Activated T-helper 1 cell treated with anti-CD3 and anti-CD28 coated beads, Interleukin-12 subunit alpha, Interleukin-12 subunit beta, Interleukin-2, Interleukin-4 antibody, amounts not matched to agents 30 ng/mL and 10 ng/mL and 1 ng/mL, durations not matched to agents 14 hours and 24 hours and 36 hours (primary cell): ENCODE results near the gene TRIM65. TPM values are rescaled to one million over a fixed set of nuclear protein-coding genes. Genes with fewer than 3 reads are reported as not detected.
A peak's percentile ranks its signal among the peaks of the same experiment; 100 is the strongest.
"Not testable (repeated sequence)": the region's sequence is repeated elsewhere in the genome, so short reads cannot be mapped to it uniquely, and the experiment has no call there.

Source experiments
- DNase-seq: peaks from one replicate; pipeline ENCODE4 v3.0.0; 2021; ENCODE audit warnings: low spot score
- H3K27ac Mint-ChIP-seq: one replicate; pipeline ENCODE4 v1.8.0; 2021; ENCODE audit warnings: mild to moderate bottlenecking, mixed read lengths
- H3K27me3 Mint-ChIP-seq: one replicate; pipeline ENCODE4 v1.8.0; 2022; ENCODE audit warnings: mild to moderate bottlenecking, moderate library complexity, mixed read lengths; ENCODE audit not compliant: insufficient read depth
- H3K36me3 Mint-ChIP-seq: one replicate; pipeline ENCODE4 v1.8.0; 2021; ENCODE audit warnings: low read depth, mixed read lengths
- H3K4me1 Mint-ChIP-seq: one replicate; pipeline ENCODE4 v1.8.0; 2021; ENCODE audit warnings: low read depth, mixed read lengths
- H3K4me3 Mint-ChIP-seq: one replicate; pipeline ENCODE4 v1.8.0; 2021; ENCODE audit warnings: mild to moderate bottlenecking, moderate library complexity, mixed read lengths
- H3K9me3 Mint-ChIP-seq: one replicate; pipeline ENCODE4 v1.8.0; 2021; ENCODE audit warnings: mixed read lengths
- intact Hi-C: fragments of 100-400 bp; cut with micrococcal nuclease; formaldehyde crosslinking; loops from one replicate; pipeline ENCODE4 v1.15.1; 2024
- total RNA-seq: library from RNA; stranded (reverse); gene quantifications from 2 replicates; pipeline ENCODE4 v1.2.3, GENCODE V29; 2022

The TRIM65 gene
- total RNA-seq, 1 donor from 2014 or later: 45.0 TPM

DNA sequence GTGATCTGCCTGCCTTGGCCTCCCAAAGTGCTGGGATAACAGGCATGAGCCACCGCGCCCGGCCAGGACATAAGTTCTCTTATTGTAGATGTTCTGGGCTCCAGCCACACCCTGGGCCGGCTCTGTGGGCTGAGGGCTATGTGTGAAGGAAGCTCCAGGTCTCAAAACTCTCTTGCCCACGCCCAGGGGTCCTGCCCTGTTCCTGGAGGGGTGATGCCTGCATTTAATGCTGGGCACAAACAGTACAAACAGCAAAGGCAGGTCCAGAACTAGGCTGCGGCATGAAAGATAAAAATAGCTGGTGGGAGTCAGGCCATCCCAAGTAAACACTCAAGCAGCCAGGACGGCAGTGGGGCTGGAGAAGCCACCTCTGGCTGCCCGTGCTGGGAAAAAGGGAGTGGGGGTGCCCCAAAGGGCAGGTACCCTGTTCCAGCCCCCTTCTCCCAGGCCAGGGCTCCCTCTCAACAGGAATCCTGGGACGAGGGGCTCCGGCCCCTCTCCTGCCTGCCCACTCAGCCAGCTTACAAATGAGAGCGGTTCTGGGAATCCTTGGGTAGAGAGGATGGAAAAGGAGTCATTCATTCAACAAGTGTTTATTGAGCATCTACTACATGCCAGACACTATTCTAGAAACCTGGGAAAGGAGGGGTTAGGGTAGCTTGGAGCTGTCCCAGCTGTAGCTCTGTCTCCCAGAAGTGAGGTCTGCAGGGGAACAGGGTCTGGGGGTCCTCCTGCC, 23.0 kb downstream of the TRIM65 start:
- peaks cover 38% of the 10 kb centered on the region for H3K4me1 Mint-ChIP-seq
- DNase-seq: no peak
- H3K9me3 Mint-ChIP-seq: no peaks in the 10 kb centered on the region
- H3K27ac Mint-ChIP-seq: peak overlapping the region; percentile 34
- peaks cover 1% of the 10 kb centered on the region for H3K27me3 Mint-ChIP-seq
- intact Hi-C loops: no loop called here
- H3K4me3 Mint-ChIP-seq: no peak overlapping the region
- peaks cover 2% of the 10 kb centered on the region for H3K36me3 Mint-ChIP-seq

DNA sequence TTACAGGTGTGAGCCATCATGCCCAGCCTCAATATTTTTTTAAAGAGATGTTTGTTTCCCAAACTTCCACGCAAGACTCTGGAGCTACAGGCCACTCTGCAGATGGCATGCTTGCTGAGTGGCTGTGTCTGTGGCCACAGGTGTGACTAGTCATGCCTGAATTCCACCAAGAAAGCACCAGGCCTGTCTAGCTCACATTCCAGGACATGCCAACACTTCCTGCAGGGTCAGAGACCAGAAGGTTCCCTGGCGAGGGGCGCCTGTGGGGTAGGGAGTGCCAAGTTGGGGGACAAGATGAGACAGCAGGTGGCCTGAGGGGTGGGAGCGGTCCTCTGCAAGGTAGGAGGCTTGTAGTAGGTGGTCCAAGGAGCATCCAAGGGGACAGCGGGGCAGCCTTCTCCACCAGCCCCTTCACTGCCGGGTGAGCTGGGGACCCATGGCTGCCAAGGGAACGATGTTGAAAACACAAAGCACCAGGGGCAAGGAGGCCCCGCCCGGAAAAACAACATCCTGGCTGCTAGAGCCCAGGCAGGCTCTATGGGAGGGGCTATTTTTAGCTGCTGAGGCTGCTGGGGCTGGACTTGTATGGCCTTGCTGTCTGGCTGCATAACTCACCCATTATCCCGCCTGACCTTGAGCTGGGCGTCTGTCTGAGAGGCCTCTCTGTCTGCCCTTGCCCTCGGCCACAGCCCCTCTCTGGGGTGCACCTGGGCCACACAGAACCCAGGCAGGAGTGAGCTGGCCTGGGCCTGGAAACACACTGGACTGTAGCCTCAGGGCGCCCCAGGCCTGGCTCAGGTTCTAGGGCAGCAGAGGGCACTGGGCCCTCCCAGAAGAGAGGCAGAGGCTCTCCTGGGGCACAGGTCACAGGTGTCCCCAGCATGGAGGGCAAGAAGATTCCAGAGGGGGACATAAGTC, 24.1 kb downstream of the TRIM65 start:
- Mint-ChIP-seq H3K27ac (peak overlapping the region; percentile 84), H3K36me3 (peaks cover 2% of the 10 kb centered on the region), H3K27me3 (no peaks in the 10 kb centered on the region), H3K4me1 (peaks cover 37% of the 10 kb centered on the region), H3K9me3 (no peaks in the 10 kb centered on the region), H3K4me3 (peak overlapping the region; percentile 5)
- intact Hi-C loops: loop anchor here (1.0 kb wide), 1 partner anchor 17 kb away; the partner anchor contains the start of gene WBP2
- DNase-seq: peak; percentile 69

DNA sequence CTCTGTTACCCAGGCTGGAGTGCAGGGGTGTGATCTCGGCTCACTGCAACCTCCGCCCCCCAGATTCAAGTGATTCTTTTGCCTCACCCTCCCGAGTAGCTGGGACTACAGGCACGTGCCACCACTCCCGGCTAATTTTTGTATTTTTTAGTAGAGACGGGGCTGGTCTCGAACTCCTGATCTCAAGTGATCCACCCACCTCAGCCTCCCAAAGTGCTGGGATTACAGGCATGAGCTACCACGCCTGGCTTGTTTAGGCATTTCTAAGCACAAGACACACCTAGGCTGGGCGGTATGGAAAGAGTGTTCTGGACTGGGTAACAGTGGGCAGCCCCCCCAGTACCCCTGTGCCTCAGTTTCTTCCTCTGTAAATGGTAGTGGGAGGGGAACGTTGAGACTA, 26.5 kb downstream of the TRIM65 start:
- H3K27ac Mint-ChIP-seq, intact Hi-C loops, H3K36me3 Mint-ChIP-seq, H3K27me3 Mint-ChIP-seq, H3K4me3 Mint-ChIP-seq, H3K9me3 Mint-ChIP-seq, DNase-seq: not testable (repeated sequence)
- peaks cover 26% of the 10 kb centered on the region for H3K4me1 Mint-ChIP-seq

DNA sequence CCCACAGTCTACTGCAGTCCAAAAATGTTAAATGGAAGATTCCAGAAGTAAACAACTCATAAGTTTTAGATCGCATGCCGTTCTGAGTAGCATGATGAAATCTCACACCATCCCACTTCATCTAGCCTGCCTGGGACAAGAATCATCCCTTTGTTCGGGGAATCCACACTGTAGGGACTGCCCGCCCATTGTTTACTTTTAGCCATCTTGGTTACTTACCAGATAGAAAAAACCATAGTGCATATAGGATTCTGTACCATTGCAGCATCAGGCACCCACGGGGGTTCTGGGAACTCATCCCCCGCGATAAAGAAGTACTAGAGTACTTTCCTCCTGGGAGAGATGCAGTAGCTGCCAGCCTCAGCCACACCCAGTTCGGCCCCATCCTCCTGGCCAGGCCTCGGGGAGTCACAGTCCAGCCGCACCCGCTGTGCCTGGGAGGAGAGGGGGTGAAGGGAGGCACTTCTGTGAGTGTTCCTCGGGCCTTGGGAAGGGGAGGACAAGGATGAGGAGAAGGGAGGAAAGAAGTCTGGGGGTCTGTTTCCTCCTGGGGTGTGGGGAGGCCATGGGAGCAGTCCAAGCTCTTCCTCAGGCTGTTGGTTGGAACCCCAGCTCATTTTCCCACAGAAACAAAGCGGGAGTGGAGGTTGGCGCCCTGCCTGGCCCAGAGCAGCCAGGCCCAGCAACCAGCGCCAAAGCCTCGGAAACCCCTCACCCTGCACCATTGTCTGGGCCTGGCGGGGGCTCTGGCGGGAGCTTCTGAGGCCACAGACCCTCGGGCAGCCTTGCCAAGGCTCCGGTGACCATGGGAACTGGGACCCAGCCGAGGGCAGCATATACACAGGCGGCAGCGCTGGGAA, 27.2 kb downstream of the TRIM65 start:
- Mint-ChIP-seq H3K4me3 (no peak overlapping the region), H3K27ac (no peak overlapping the region), H3K4me1 (peaks cover 34% of the 10 kb centered on the region), H3K9me3 (no peaks in the 10 kb centered on the region), H3K27me3 (no peaks in the 10 kb centered on the region), H3K36me3 (no peaks in the 10 kb centered on the region)
- no peak for DNase-seq
- intact Hi-C loops: no loop called here

DNA sequence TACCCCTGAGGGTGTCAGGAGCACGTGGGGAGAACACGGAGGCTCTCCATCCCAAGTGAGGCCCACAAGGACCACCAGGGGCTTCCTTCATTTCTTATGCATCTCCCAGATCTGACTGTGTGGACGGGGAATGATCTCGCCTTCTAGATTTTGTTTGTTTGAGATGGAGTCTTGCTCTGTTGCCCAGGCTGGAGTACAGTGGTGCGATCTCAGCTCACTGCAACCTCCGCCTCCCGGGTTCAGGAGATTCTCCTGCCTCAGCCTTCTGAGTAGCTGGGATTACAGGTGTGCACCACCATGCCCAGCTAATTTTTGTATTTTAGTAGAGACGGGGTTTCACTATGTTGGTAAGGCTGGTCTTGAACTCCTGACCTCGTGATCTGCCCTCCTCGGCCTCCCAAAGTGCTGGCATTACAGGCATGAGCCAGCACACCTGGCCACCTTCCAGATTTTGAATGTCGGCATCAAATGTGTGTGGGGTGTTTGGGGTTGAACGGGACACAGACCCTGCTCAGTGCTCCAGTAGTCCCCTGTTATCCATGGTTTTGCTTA, 27.9 kb downstream of the TRIM65 start:
- H3K27ac Mint-ChIP-seq, DNase-seq, H3K9me3 Mint-ChIP-seq, H3K36me3 Mint-ChIP-seq, H3K4me3 Mint-ChIP-seq, H3K27me3 Mint-ChIP-seq, intact Hi-C loops: not testable (repeated sequence)
- H3K4me1 Mint-ChIP-seq: peaks cover 36% of the 10 kb centered on the region

DNA sequence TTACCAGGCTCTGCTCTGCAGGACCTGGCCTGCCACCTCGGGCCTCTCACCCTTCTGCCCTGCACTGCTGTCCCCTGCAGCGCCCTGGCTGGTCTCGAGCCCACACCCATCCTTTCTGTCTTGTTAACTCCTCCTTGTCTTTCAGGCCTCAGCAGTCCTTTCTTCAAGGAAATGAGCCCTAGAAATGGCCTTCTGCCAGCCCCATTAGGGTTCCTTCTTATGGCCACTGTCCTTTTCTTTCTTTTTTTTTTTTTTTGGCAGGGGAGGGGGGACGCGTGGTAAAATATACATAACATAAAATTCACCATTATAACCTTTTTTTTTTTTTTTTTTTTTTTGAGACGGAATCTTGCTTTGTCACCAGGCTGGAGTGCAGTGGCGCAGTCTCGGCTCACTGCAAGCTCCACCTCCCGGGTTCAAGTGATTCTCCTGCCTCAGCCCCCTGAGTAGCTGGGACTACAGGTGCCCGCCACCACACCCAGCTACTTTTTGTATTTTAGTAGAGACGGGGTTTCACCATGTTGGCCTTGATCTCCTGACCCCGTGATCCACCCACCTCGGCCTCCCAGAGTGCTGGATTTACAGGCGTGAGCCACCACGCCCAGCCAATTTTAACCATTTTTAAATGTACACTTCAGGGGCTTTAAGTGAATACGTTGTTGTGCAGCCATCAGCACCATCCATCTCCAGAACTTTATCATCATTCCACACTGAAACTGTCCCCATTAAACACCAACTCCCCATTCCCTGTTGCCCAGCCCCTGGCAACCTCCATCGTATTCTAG, 31.2 kb downstream of the TRIM65 start:
- Mint-ChIP-seq H3K27ac (peak overlapping the region; percentile 82), H3K4me3 (peak overlapping the region; percentile 50), H3K4me1 (peaks cover 21% of the 10 kb centered on the region)
- DNase-seq, intact Hi-C loops, H3K9me3 Mint-ChIP-seq, H3K27me3 Mint-ChIP-seq, H3K36me3 Mint-ChIP-seq: not testable (repeated sequence)

DNA sequence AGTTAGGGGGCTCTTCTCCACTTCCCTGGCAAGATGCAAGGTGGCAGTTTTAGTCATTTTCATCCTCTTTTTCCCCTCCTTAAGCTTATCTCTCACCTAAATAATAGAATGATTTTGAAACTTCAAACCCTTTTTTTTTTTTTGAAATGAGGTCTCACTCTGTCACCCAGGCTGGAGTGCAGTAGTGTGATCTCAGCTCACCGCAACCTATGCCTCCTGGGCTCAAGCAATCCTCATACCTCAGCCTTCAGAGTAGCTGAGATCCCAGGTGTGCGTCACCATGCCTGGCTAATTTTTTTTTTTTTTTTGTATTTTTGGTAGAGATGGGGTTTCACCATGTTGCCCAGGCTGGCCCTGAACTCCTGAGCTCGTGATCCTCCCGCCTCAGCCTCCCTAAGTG, 31.9 kb downstream of the TRIM65 start:
- intact Hi-C loops, H3K27me3 Mint-ChIP-seq, H3K36me3 Mint-ChIP-seq, DNase-seq, H3K9me3 Mint-ChIP-seq: not testable (repeated sequence)
- H3K4me3 Mint-ChIP-seq: peak overlapping the region; percentile 50
- H3K4me1 Mint-ChIP-seq: peaks cover 21% of the 10 kb centered on the region
- peak overlapping the region; percentile 82 for H3K27ac Mint-ChIP-seq

DNA sequence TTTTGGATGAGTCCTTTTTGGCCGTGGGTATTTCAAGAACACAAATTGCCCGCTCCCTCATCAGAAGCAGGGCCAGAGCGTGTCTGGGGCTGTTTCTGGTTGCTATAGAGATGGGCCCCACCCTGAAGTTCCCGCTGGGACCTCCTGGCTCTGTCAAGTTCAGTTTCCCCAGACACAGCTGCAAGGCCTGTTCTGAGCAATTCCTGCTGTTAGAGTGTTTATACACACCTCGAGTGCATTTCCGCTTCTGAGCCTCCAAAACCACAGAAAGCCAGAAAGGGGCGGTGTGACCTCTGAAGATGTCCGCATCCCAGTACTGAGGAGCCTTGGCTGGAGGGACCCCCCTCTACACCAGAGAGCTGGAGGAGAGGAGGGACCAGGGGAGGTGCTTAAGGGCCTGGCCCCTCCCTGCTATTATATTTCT, 32.3 kb downstream of the TRIM65 start:
- peaks cover 21% of the 10 kb centered on the region for H3K4me1 Mint-ChIP-seq
- H3K9me3 Mint-ChIP-seq: no peaks in the 10 kb centered on the region
- peaks cover 1% of the 10 kb centered on the region for H3K36me3 Mint-ChIP-seq
- intact Hi-C loops: no loop called here
- peak; percentile 62 for DNase-seq
- no peaks in the 10 kb centered on the region for H3K27me3 Mint-ChIP-seq
- H3K4me3 Mint-ChIP-seq: peak overlapping the region; percentile 50
- peak overlapping the region; percentile 82 for H3K27ac Mint-ChIP-seq

DNA sequence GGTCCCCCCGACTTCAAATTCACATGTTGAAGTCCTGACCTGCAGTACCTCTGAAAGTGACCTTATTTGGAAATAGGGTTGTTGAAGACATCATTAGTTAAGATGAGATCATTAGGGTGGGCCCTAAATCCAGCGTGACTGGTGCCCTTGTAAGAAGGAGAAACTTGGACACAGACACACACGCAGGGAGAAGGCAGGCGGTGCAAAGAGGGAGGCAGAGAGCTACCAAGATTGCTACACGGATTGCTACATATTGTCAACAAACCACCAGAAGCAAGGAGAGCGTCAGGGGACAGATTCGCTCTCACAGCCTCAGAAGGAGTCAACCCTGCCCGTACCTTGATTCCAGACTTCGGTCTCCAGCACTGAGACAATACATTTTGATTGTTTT, 34.8 kb downstream of the TRIM65 start:
- H3K27ac Mint-ChIP-seq: peak overlapping the region; percentile 79
- H3K4me1 Mint-ChIP-seq: peaks cover 38% of the 10 kb centered on the region
- peaks cover 1% of the 10 kb centered on the region for H3K36me3 Mint-ChIP-seq
- no peak overlapping the region for H3K4me3 Mint-ChIP-seq
- no peaks in the 10 kb centered on the region for H3K27me3 Mint-ChIP-seq
- H3K9me3 Mint-ChIP-seq: no peaks in the 10 kb centered on the region
- no peak for DNase-seq
- intact Hi-C loops: no loop called here

DNA sequence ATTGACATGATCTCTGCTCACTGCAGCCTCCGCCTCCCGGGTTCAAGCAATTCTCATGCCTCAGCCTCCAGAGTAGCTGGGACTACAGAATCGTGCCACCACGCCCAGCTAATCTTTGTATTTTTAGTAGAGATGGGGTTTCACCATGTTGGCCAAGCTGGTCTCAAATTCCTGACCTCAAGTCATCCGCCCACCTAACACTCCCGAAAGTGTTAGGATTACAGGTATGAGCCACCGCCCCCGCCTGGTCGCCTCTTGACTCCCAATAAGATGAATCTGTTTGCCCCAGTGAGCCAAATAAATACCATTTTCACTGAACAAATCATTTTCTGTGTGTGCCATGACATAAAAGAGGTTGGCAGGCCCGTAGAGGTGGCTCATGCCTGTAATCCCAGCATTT, 37.4 kb downstream of the TRIM65 start:
- H3K9me3 Mint-ChIP-seq, H3K36me3 Mint-ChIP-seq, intact Hi-C loops, DNase-seq, H3K27me3 Mint-ChIP-seq, H3K4me3 Mint-ChIP-seq: not testable (repeated sequence)
- peaks cover 29% of the 10 kb centered on the region for H3K4me1 Mint-ChIP-seq
- H3K27ac Mint-ChIP-seq: peak overlapping the region; percentile 86

DNA sequence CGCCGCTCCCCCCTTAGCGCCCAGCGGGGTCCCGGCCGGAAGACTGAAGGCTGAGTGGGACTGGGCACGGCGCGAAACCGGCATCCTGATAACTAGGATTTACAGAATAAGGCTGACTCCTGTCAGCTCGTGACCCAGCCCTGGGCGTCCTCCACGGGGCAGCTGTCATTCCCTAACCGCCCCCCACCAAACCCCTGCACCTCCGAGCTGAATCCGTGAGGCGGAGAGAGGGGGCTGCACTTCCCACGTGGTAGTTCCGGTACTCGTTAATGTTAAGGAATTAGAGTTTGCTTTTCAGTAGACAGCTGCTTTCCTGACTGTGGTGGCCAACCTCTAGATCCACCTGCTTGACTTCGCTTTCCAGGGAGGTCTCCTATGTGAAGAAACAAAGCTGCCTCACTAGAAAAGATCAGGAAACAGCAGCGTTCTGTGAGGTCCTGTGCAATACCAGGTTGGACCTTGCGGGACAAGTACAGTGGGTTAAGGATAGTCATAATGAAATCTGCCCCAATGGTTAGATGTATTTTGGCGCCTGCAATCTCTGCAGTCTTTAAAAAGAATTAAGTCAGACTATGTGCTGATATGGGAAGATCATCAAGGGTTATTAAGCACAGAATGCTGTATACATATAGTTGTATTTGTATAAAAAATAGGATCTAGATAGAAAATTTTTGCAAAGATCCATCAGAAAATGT, 40.5 kb downstream of the TRIM65 start:
- Mint-ChIP-seq H3K27ac (peak overlapping the region; percentile 88), H3K9me3 (no peaks in the 10 kb centered on the region), H3K27me3 (no peaks in the 10 kb centered on the region), H3K4me1 (peaks cover 34% of the 10 kb centered on the region), H3K4me3 (no peak overlapping the region), H3K36me3 (peaks cover 2% of the 10 kb centered on the region)
- intact Hi-C loops: no loop called here
- DNase-seq: no peak
